Measurements from ENCODE around the gene ATP11B.
"Not testable (repeated sequence)": the region's sequence is repeated elsewhere in the genome, so short reads cannot be mapped to it uniquely, and the experiment has no call there.

The ATP11B gene

DNA sequence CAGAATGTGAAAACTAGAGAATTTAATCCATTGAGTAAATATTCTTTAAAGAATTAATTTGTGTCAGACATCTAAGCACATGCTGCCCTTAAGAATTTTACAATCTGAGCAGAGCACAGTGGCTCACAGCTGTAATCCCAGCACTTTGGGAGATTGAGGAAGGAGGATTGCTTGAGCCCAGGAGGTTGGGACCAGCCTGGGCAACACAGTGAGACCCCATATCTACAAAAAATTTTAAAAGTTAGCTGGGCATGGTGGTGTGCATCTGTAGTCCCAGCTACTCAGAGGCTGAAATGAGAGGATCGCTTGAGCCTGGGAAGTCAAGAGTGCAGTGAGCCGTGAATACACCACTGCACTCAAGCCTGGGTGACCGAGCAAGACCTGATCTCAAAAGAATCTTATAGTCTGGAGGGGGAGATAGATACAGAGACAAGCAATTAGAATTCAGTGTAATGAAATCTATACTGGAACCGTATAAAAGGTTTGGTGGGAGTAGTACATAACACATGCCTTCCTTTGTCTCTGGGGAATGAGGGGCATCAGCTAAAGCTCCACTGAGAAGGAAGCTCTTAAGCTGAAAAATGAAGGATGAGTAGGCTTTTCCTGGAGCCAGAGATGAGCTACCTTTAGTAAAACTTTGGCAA is 21.2 kb downstream of the ATP11B start:
- no peak overlapping the region for H3K27ac ChIP-seq
- H3K4me3 ChIP-seq, result no peak overlapping the region
- TF ChIP-seq, protein P1, sequence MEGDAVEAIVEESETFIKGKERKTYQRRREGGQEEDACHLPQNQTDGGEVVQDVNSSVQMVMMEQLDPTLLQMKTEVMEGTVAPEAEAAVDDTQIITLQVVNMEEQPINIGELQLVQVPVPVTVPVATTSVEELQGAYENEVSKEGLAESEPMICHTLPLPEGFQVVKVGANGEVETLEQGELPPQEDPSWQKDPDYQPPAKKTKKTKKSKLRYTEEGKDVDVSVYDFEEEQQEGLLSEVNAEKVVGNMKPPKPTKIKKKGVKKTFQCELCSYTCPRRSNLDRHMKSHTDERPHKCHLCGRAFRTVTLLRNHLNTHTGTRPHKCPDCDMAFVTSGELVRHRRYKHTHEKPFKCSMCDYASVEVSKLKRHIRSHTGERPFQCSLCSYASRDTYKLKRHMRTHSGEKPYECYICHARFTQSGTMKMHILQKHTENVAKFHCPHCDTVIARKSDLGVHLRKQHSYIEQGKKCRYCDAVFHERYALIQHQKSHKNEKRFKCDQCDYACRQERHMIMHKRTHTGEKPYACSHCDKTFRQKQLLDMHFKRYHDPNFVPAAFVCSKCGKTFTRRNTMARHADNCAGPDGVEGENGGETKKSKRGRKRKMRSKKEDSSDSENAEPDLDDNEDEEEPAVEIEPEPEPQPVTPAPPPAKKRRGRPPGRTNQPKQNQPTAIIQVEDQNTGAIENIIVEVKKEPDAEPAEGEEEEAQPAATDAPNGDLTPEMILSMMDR (IDR thresholded peaks at IDR 0.05), result no peak
- DNase-seq (ENCODE audit: low spot score), result no peak

DNA sequence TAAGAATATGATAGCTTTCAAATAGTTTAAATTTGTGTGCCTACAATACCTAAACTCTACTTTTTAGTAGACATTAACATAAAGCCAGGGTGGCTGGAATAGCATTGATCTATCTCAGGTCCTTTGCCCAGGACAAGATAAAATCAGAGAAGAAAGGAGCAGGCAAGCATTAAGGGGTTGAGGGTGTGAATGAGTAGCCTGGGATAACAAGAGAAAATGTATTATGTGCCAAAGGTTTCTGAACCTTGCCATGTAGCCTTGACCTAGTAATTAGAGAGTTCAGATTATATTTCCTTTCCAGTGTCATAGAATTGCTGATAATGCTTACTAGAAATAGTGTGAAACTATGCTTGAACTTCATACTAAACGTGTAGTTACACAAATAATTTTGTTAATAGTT is 22.9 kb downstream of the ATP11B start:
- DNase-seq (ENCODE audit: low spot score), result no peak
- no peak overlapping the region for H3K27ac ChIP-seq
- TF ChIP-seq, protein P1 (IDR thresholded peaks at IDR 0.05), result no peak

DNA sequence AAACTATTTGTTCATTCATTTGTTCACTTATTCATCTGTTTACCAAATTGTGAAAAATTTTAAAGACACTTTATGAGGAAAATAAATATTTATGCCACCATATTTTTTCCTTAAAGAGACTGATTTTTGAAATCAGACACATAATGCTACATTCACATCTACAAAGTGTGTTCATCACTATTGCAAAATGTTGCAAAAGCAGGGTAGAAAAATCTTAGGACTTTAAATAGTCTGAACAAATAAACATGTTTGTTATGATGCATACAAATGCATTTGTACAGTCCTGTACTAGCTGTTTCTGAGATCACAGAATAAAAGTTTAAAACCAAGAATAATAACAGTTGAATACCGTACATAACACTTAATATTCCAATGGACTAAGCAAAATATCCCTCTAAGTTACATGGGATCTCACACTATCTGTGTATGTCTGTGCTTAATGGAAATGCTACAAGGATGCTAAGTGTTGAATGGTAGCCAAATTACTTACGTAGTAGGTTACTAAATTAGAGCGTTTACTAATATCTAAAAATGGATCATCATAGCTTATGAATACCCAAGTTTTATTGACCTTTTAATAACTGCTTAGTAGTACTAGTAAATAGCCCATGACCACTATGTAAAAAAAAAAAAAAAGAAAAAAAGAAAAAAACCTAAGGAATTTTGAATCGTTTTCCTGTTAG is 25.1 kb downstream of the ATP11B start:
- TF ChIP-seq, protein P1 (IDR thresholded peaks at IDR 0.05), result no peak
- no peak overlapping the region for H3K27ac ChIP-seq
- no peak for DNase-seq (ENCODE audit: low spot score)
- H3K4me3 ChIP-seq, result no peak overlapping the region

More for the DNA sequence above, 22.9 kb downstream of the ATP11B start:
- no peak overlapping the region for H3K4me3 ChIP-seq

DNA sequence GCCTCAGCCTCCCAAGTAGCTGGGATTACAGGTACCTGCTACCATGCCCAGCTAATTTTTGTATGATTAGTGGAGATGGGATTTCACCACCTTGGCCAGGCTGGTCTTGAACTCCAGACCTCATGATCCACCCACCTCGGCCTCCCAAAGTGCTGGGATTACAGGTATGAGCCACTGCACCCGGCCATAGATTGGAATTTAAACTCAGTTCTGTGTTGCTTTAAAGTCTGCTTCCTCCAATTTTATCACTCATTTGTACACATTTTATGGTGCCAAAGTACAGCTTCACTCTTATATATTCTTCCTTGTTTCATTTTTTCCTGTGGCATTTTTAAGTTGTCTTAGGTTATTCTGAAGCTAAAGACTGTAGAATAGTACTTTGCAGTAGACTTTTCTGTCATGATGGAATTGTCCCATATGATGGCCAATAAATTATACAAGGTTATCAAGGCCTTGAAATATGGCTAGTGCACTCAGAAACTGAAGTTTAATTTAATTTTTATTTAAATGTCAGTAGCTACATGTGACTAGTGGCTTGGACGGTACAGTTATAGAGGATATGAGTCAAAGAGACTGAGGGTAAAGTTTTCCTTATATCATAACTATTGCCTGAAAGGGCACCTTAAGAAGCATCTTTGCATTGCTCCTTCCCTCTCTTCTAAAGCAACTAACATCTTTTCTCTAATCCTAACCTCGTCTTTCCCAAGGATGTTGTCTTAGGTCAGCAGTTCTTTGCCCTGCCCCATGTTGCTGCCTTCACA is 28.1 kb downstream of the ATP11B start:
- DNase-seq (ENCODE audit: low spot score), result no peak
- Histone ChIP-seq H3K27ac (no peak overlapping the region), H3K4me3 (no peak overlapping the region)
- TF ChIP-seq, protein P1 (IDR thresholded peaks at IDR 0.05), result no peak

DNA sequence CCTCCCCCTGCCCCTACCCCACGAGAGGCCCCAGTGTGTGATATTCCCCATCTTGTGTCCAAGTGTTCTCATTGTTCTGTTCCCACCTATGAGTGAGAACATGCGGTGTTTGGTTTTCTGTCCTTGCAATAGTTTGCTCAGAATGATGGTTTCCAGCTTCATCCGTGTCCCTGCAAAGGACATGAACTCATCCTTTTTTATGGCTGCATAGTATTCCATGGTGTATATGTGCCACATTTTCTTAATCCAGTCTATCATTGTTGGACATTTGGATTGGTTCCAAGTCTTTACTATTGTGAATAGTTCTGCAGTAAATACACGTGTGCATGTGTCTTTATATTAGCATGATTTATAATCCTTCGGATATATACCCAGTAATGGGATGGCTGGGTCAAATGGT is 29.0 kb downstream of the ATP11B start:
- DNase-seq (ENCODE audit: low spot score); H3K4me3 ChIP-seq; H3K27ac ChIP-seq: not testable (repeated sequence)

DNA sequence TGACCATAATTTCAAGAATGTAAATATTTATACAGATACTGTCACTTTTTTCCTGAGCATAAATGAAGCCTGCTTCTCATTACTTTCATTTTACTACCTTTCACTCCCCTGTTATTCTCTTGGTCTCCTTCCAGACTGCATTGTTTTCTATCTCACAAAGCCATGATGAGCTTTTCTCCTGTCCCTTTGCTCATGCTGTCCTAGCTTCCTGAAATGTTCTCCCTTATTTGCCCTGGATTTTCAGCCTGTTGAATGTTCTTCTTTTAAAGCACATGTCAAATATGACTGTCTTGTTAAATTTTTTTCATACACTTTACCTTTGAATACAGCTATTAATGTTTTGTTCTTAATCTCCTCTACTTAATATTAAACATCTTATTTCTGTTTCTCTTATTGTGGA is 31.7 kb downstream of the ATP11B start:
- TF ChIP-seq, protein P1 (IDR thresholded peaks at IDR 0.05), result no peak
- Histone ChIP-seq H3K27ac (no peak overlapping the region), H3K4me3 (no peak overlapping the region)
- DNase-seq (ENCODE audit: low spot score), result no peak

DNA sequence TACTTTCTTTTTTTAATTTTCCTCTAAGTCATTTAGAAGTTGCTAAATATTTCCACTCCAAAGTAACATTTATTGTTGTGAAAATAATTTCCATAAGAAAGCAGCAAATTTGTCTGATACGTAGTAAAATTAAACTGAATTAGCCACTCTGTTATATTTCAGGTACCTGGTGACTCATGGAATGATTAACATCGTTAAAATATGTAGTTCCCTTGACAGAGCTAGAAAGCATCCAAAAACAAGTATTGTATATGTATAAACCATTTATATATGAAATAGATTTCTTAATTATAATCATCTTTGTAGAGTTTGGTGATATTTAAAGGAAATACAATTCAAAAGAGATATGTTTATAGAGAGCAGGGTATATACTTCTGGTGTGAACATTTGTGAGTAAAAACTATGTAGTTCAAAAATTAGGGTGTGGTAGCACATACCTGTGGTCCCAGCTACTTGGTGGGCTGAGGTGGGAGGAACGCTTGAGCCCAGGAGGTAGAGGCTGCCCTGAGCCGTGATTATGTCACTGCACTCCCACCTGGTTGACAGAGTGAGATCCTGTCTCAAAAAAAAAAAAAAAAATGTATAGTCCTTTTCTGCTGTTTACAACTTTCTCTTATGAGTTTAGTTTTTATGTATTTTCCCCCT is 36.6 kb downstream of the ATP11B start:
- DNase-seq (ENCODE audit: low spot score), result no peak
- TF ChIP-seq, protein P1 (IDR thresholded peaks at IDR 0.05), result no peak
- no peak overlapping the region for H3K27ac ChIP-seq
- no peak overlapping the region for H3K4me3 ChIP-seq

All from coronary artery (tissue), 2 donors.